Activated CD8-positive, alpha-beta T cell treated with anti-CD3 and anti-CD28 coated beads, Interleukin-2, amount 10 ng/mL, durations not matched to agents 7 days and 5 days (primary cell): Measurements from ENCODE around the gene GSN. TPM values are rescaled to one million over a fixed set of nuclear protein-coding genes. Genes with fewer than 3 reads are reported as not detected.

Source experiments
- ATAC-seq: fragments of 150-1000 bp; cut with Tn5 transposase; one replicate; pipeline ENCODE4 v1.10.0; 2021; ENCODE audit warnings: moderate library complexity
- CTCF ChIA-PET: fragments of 350-600 bp; sonication (Branson Sonifier 250); formaldehyde crosslinking; loops from one replicate; lab custom pipeline; 2021; ENCODE audit warnings: antibody characterized with exemption; lab: Charles Lee
- POLR2A ChIA-PET: fragments of 350-600 bp; sonication (Branson Sonifier 250); formaldehyde crosslinking; loops from one replicate; lab custom pipeline; 2021; ENCODE audit warnings: antibody characterized with exemption; lab: Charles Lee
- DNase-seq: peaks from one replicate; pipeline ENCODE4 v3.0.0-alpha.2; 2020
- H3K27ac Mint-ChIP-seq: one replicate; pipeline ENCODE4 v1.8.0; 2021; ENCODE audit warnings: mild to moderate bottlenecking, mixed read lengths
- H3K27me3 Mint-ChIP-seq: one replicate; pipeline ENCODE4 v1.8.0; 2021; ENCODE audit warnings: low read depth, mixed read lengths
- H3K36me3 Mint-ChIP-seq: one replicate; pipeline ENCODE4 v1.8.0; 2021; ENCODE audit warnings: low read depth, mixed read lengths
- H3K4me1 Mint-ChIP-seq: one replicate; pipeline ENCODE4 v1.8.0; 2021; ENCODE audit warnings: low read depth, mixed read lengths
- H3K4me3 Mint-ChIP-seq: one replicate; pipeline ENCODE4 v1.8.0; 2021; ENCODE audit warnings: mild to moderate bottlenecking, mixed read lengths
- H3K9me3 Mint-ChIP-seq: one replicate; pipeline ENCODE4 v1.8.0; 2022; ENCODE audit warnings: mixed read lengths; ENCODE audit not compliant: insufficient read depth
- total RNA-seq, 2 experiments: library from RNA; stranded (reverse); gene quantifications; one replicate each; pipeline ENCODE4 v1.2.3, GENCODE V29; 2021

Gene GSN
- total RNA-seq, result 1 to 10 TPM; 4.0 to 4.2 TPM

GRCh38 chr9:121267689-121268597, at the start of gene GSN:
TSS of gene GSN (plus strand) at chr9:121268162. CDS start at chr9:121301972, 33,810 bp downstream.
- Mint-ChIP-seq H3K4me1 (peaks cover 29% of the 10 kb centered on the region), H3K27me3 (peaks cover 16% of the 10 kb centered on the region), H3K9me3 (no peaks in the 10 kb centered on the region), H3K36me3 (no peaks in the 10 kb centered on the region), H3K4me3 (peak within 1 kb of the TSS; percentile 69), H3K27ac (no peak within 1 kb of the TSS)
- DNase-seq, result peak; percentile 62
- POLR2A ChIA-PET, result interaction anchor here (0.6 to 1.1 kb wide), 2 partner anchors 11 to 101 kb away, joined by 3 read pairs; no protein-coding TSS in a partner anchor
- ATAC-seq, result peak; percentile 89
- CTCF ChIA-PET, result interaction anchor here (1.3 to 5.3 kb wide), 4 partner anchors 10 to 117 kb away, joined by 4 to 30 read pairs (median 16); no protein-coding TSS in a partner anchor

- Mint-ChIP-seq H3K4me3 (no peak overlapping the region), H3K36me3 (no peaks in the 10 kb centered on the region), H3K4me1 (peaks cover 9% of the 10 kb centered on the region), H3K27ac (no peak overlapping the region), H3K27me3 (no peaks in the 10 kb centered on the region), H3K9me3 (no peaks in the 10 kb centered on the region)
- no peak for DNase-seq
- POLR2A ChIA-PET, result no interaction called here
- no peak for ATAC-seq
- CTCF ChIA-PET, result interaction anchor here (0.8 to 1.4 kb wide), 3 partner anchors 9 to 182 kb away, joined by 3 to 6 read pairs (median 3); no protein-coding TSS in a partner anchor
These were observed 49.5 kb upstream of the GSN start for GRCh38 chr9:121218357-121219027.

GRCh38 chr9:121219530-121219929, 48.4 kb upstream of the GSN start:
- Mint-ChIP-seq H3K4me1 (peaks cover 9% of the 10 kb centered on the region), H3K36me3 (no peaks in the 10 kb centered on the region), H3K4me3 (no peak overlapping the region), H3K27ac (no peak overlapping the region), H3K27me3 (no peaks in the 10 kb centered on the region), H3K9me3 (no peaks in the 10 kb centered on the region)
- POLR2A ChIA-PET, result no interaction called here
- ATAC-seq (no peak), DNase-seq (no peak)
- CTCF ChIA-PET, result no interaction called here

- Mint-ChIP-seq H3K27ac (no peak overlapping the region), H3K4me3 (no peak overlapping the region), H3K36me3 (no peaks in the 10 kb centered on the region), H3K27me3 (no peaks in the 10 kb centered on the region), H3K4me1 (peaks cover 7% of the 10 kb centered on the region), H3K9me3 (no peaks in the 10 kb centered on the region)
- DNase-seq, result no peak
- ATAC-seq, result no peak
- ChIA-PET POLR2A (no interaction called here), CTCF (interaction anchor here (1.2 kb wide), 2 partner anchors 8 to 12 kb away, joined by 3 to 5 read pairs; no protein-coding TSS in a partner anchor)
These were observed 46.8 kb upstream of the GSN start for GRCh38 chr9:121220996-121221663.

GRCh38 chr9:121221664-121222055, 46.3 kb upstream of the GSN start:
- peaks cover 2% of the 10 kb centered on the region for H3K4me1 Mint-ChIP-seq
- CTCF ChIA-PET, result interaction anchor here (1.2 kb wide), 2 partner anchors 9 to 11 kb away, joined by 3 to 5 read pairs; no protein-coding TSS in a partner anchor
- no peaks in the 10 kb centered on the region for H3K36me3 Mint-ChIP-seq
- DNase-seq (no peak), ATAC-seq (no peak)
- POLR2A ChIA-PET, result no interaction called here
- H3K27me3 Mint-ChIP-seq, result no peaks in the 10 kb centered on the region
- H3K9me3 Mint-ChIP-seq, result no peaks in the 10 kb centered on the region
- no peak overlapping the region for H3K27ac Mint-ChIP-seq
- H3K4me3 Mint-ChIP-seq, result no peak overlapping the region

GRCh38 chr9:121222524-121223171, 45.3 kb upstream of the GSN start:
- CTCF ChIA-PET, result interaction anchor here (0.6 to 3.4 kb wide), 4 partner anchors 9 to 1769 kb away, joined by 3 to 18 read pairs (median 4); no protein-coding TSS in a partner anchor
- no peak for ATAC-seq
- DNase-seq, result no peak
- no peak overlapping the region for H3K27ac Mint-ChIP-seq
- H3K9me3 Mint-ChIP-seq, result no peaks in the 10 kb centered on the region
- H3K27me3 Mint-ChIP-seq, result no peaks in the 10 kb centered on the region
- POLR2A ChIA-PET, result no interaction called here
- no peak overlapping the region for H3K4me3 Mint-ChIP-seq
- no peaks in the 10 kb centered on the region for H3K4me1 Mint-ChIP-seq
- no peaks in the 10 kb centered on the region for H3K36me3 Mint-ChIP-seq

- H3K4me3 Mint-ChIP-seq, result no peak overlapping the region
- H3K36me3 Mint-ChIP-seq, result no peaks in the 10 kb centered on the region
- no peaks in the 10 kb centered on the region for H3K27me3 Mint-ChIP-seq
- H3K4me1 Mint-ChIP-seq, result peaks cover 2% of the 10 kb centered on the region
- CTCF ChIA-PET, result interaction anchor here (1.5 to 3.4 kb wide), 2 partner anchors 12 to 53 kb away, joined by 5 to 18 read pairs; no protein-coding TSS in a partner anchor
- no peak for ATAC-seq
- no peak for DNase-seq
- H3K27ac Mint-ChIP-seq, result no peak overlapping the region
- POLR2A ChIA-PET, result no interaction called here
- H3K9me3 Mint-ChIP-seq, result no peaks in the 10 kb centered on the region
These were observed 42.7 kb upstream of the GSN start for GRCh38 chr9:121225240-121225639.

GRCh38 chr9:121226175-121226574, 41.8 kb upstream of the GSN start:
- H3K4me3 Mint-ChIP-seq, result no peak overlapping the region
- H3K4me1 Mint-ChIP-seq, result peaks cover 2% of the 10 kb centered on the region
- ChIA-PET POLR2A (no interaction called here), CTCF (interaction anchor here (0.8 to 1.4 kb wide), 3 partner anchors 13 to 52 kb away, joined by 3 to 8 read pairs (median 6); no protein-coding TSS in a partner anchor)
- DNase-seq (no peak), ATAC-seq (no peak)
- no peak overlapping the region for H3K27ac Mint-ChIP-seq
- no peaks in the 10 kb centered on the region for H3K9me3 Mint-ChIP-seq
- H3K27me3 Mint-ChIP-seq, result no peaks in the 10 kb centered on the region
- no peaks in the 10 kb centered on the region for H3K36me3 Mint-ChIP-seq

GRCh38 chr9:121227862-121228261, 40.1 kb upstream of the GSN start:
- Mint-ChIP-seq H3K36me3 (peaks cover 2% of the 10 kb centered on the region), H3K9me3 (no peaks in the 10 kb centered on the region), H3K4me1 (peaks cover 2% of the 10 kb centered on the region), H3K27ac (no peak overlapping the region), H3K4me3 (no peak overlapping the region), H3K27me3 (no peaks in the 10 kb centered on the region)
- ATAC-seq (no peak), DNase-seq (no peak)
- ChIA-PET CTCF (interaction anchor here (0.9 kb wide), 1 partner anchor 12 kb away, joined by 3 read pairs; no protein-coding TSS in a partner anchor), POLR2A (no interaction called here)

GRCh38 chr9:121230256-121230655, 37.7 kb upstream of the GSN start:
- H3K9me3 Mint-ChIP-seq, result no peaks in the 10 kb centered on the region
- ChIA-PET CTCF (interaction anchor here (0.9 to 1.7 kb wide), 3 partner anchors 13 to 18 kb away, joined by 3 to 5 read pairs (median 5); no protein-coding TSS in a partner anchor), POLR2A (no interaction called here)
- no peak overlapping the region for H3K27ac Mint-ChIP-seq
- peaks cover 2% of the 10 kb centered on the region for H3K4me1 Mint-ChIP-seq
- DNase-seq (no peak), ATAC-seq (no peak)
- H3K27me3 Mint-ChIP-seq, result no peaks in the 10 kb centered on the region
- H3K36me3 Mint-ChIP-seq, result peaks cover 2% of the 10 kb centered on the region
- no peak overlapping the region for H3K4me3 Mint-ChIP-seq

GRCh38 chr9:121232251-121232650, 35.7 kb upstream of the GSN start:
- Mint-ChIP-seq H3K9me3 (no peaks in the 10 kb centered on the region), H3K27me3 (no peaks in the 10 kb centered on the region), H3K4me1 (peaks cover 2% of the 10 kb centered on the region), H3K36me3 (peaks cover 2% of the 10 kb centered on the region), H3K4me3 (no peak overlapping the region), H3K27ac (no peak overlapping the region)
- ChIA-PET CTCF (interaction anchor here (1.2 to 1.5 kb wide), 2 partner anchors 11 to 19 kb away, joined by 3 to 4 read pairs; no protein-coding TSS in a partner anchor), POLR2A (no interaction called here)
- ATAC-seq (no peak), DNase-seq (no peak)
